Stimulated activated naive CD4-positive, alpha-beta T cell (primary cell): ENCODE results near the gene ASIC2.

ENCODE experiments used
- DNase-seq, 6 experiments: peaks; one replicate each; lab custom pipeline; 2025; lab: John Stamatoyannopoulos, UW

Gene ASIC2

DNA sequence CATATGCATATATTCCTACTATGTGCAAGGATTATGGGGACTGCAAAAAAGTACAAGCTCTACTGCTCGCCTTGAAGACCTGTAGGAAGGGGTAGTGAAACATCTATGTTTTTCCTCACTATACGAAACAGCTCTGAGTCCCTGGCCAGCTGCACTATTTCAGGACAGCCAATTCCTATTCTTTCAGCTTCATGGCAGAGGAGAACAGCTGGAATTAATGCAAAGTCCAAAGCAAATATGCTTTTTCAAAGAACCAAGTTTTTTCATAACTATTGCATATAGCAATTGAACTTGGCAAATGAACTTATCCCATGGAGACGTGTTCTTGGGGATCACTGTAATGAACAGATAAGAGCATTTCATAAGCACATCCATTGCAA, 179.1 kb downstream of the ASIC2 start:
- no peak for DNase-seq

DNA sequence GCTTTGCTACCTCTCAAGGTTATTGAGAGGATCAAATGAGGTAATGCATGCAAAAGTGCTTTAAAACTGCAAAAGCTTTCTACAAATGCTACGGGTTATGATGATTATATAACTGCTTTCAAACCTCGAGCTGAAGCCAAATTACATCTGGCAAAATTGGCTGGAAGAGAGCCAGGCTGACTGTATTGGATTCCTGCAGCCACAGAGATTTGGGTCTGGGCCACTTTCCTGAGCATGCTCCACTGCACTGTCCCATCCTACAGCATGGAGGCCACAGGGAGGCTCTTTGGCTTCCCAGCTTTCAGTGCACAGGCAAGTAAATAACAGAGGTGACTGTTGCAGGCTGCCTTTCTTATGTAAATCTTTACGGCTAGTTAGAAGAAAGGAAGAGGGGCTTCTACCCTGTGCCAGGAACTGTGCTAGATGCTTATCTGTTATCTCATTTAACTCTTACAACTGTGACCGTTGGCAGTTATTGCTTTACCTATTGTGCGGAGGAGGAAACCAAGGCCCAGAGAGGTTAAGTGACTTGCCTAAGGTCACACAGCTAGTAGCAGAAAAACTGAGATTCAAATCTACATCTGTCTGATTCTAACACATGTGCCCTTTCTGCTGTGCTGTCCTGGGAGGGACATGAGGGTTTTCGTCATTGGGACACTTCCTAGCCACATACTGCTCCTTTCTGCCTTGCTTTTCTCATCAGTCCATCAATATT, 179.7 kb downstream of the ASIC2 start:
- no peak for DNase-seq

DNA sequence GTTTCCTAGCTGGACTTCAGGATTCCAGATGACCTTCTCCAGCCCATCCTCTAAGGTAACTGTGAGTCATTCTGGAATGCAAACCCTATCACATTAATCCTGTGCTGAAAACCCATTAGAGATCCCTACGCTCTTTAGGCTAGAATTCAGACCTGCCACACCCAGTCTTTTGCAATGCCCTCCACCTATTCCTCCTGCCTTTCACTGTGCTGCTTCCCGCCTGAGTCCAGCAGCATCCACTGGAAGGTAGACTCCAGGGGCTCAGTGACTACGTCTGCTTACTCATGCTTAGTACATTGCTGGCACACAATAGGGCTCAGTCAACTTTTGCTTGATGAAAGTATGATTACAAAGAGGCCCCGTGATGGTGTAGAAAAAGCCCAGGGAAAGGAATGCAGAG, 180.3 kb downstream of the ASIC2 start:
- no peak for DNase-seq

DNA sequence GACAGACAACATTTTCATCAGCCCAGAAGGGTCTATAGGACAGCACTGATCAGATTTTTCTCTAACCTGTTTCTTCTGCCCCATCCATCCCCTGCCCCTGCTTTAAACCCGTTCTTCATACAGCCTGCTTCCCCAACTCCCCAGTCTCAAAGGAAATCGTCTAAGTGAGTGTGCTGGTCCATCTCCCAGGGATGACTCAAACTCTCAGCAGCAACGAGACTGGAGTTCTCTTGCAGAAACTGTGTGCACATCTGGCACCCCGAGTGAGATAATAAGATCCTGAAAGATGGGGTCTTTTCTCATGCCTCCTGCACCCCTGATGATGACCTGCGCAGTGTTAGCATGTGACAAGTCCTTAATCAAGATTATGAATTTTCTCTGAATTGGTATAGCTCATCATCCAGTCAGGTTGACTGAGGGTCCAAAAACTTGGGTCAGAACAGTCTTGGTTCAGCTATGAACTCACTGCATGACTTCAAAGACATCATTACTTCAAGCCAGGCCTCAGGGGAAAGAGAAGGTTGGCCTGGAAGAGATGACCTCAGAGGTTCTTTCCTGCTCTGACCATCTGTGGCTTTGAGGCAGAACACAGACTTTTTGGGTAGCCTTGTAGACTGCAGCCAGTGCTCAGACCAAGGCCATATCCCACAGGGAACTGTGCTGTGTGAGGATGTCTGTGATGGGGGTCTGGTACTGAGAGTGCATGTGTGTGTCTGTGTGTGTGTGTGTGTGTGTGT, 183.6 kb downstream of the ASIC2 start:
- DNase-seq: no peak

DNA sequence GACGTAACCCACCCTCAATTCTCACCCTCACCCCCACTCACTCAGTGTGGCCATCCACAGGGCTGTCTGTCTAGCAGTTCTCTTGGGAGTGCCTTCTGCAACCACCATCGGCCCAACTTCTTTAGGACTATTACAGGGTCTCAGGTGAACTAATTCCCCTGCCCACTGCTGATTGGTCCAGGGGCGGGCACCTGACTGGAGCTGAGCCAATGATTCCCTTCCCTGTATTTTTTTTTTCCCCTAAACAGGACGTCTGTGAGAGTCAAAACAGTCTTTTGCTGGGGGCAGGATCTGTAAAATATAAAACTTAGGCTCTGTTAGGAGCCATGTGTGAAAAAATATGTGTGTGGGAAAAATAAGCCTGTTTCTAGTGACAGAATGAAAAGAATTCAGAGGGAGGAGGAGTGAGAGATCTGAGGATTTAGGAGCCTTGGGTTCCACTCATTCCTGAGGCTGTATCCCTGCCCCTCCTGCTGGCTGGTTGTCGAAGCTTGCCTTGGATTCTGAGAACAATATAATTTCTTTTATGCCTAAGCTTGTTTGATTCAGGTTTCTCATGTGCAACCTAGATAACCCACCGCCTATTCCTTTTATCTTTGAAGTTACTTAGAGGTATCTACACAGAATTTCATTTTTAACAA, 186.4 kb downstream of the ASIC2 start:
- DNase-seq: no peak

DNA sequence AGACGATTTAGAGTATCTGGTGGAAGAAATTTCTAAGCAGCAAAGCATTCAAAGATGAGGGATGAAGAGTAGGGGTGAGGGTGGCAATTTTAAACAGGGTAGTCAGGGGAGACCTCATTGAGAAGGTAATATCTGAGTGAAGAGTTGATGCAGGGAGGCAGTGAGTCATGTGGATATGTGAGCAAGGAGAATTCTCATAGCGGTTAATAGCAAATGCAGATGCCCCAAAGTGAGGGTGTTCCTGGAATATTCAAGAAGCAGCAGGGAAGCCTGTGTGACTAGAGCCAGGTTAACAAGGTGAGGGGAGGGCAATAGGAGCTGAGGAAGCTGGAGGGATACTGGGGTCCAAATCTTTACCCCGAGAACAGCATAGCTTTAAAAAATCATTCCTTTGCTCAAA, 187.2 kb downstream of the ASIC2 start:
- no peak for DNase-seq

DNA sequence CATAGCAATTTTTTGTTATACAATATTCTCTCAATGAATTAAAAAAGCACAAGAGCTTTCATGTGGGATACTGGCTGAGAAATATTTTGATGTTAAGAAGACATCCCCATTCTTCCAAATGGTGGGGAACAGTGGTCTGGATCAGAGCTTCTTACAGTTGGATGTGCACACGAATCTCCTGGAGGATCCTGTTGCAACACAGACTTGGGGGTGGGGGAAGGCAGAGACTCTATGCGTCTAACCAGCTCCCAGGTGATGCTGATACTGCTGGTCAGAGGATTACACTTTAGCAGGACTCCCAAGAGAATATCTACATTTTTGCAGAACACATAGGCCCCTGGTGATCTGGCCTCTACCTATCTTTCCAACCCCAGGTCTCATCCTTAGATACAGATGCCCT, 193.2 kb downstream of the ASIC2 start:
- DNase-seq: no peak

DNA sequence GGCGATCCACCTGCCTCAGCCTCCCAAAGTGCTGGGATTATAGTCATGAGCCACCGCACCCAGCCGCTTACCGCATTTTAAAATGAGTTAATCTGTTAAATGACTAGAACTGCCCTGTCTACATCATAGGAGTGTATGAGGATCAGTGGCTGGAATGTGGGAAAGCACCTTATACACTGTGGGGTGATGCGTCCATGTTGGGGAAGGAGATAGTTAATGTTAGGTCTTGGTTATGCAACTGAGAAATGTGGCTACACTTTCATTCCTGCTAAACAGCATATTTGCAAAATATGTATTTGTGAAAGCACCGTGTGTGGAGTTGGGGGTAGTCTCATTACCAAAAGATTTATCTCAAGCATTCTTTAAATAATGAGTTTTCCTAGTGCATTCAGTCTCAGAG, 193.8 kb downstream of the ASIC2 start:
- DNase-seq: no peak

DNA sequence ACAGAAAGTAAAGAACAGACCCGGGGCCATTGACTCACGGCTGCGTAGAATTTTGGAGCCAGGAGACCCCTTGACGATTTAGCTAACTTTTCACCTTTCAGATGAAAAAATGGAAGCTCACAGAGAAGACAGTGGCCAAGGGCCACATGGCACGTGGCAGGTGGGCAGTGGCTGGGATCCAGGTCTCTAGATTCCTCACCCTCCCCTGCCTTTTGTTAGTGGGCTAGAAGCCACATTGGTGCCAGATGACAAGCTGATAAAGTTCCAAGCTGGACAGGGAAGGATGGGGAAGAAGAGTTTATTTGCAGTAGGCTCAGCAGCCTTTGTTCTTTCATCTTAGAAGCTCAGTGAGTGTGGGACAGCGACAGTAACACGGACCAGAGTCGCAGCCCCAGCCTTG, 195.7 kb downstream of the ASIC2 start:
- no peak for DNase-seq

DNA sequence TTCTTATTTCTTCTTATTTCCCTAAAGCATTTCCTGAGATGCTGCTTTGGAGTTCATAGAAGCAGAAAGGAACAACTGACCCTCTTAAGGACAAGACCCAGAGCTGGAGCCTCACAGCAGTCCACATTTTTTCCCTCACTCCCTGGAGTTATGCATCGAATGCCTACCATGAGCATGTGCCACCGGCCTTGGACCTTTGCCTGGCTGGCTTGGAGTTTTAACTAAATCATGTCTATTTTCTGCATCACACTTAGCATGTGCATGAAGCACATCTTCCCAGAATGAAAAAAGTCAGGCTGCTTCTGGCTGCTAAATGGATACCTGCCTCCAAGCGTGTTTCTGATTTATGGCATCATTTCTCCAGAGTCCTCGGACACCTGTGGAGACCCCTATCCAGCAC, 196.9 kb downstream of the ASIC2 start:
- no peak for DNase-seq

DNA sequence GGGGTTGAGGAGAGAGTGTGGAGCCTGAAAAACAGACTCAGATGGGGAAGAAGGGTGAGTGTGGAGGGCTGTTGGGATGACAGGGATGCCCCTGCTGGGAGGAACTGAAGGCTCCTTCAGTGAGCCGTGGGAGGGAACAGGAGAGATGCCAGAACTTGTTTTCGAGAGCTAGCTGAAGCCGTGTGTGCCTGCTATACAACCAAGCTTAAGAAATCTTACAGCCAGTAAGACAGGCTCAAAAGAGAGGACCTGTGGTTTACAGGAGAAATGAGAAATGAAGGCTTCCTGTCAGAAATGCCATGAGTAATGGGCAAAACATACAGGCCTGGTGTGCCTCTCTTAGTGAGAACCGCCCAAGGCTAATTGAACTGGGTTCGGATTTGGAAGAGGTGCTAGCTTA, 201.8 kb downstream of the ASIC2 start:
- DNase-seq: no peak

DNA sequence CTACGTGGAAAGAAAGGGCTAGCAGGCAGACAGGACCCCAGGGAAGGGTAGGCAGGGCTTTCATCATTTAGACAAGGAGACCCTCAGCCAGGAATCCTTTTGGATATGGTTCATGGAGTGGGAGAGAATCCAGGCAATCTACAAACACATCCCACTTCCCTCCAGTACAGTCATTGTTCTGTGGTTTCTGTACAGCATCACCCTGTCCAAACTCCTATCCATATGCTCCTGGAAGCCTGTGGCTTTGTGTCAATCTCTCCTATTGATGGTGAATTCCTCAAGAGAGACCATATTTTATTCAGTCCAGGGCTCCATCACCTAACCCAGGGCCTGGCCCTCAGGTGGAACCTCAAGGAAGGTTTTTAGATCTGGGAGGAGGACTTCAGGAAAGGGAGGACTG, 202.3 kb downstream of the ASIC2 start:
- DNase-seq: no peak

DNA sequence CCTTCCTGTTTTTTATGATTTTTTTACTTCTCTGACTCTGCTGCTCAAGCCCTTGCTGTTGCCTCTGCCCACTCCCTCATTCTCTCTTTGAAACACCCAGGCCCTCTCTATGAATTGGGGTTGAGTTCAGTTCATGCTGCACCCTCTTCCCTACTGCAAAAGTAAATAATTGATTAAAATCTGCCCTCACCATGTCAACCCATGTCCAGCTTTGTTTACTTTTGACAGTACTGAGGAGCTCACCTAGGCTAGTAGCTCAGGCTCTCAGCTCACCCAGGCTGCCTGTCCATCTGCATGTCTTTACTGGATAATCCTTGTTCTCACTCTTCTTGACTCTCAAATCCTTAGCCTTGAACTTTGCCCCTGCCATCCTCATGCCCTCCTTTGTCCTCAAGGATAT, 206.2 kb downstream of the ASIC2 start:
- no peak for DNase-seq

DNA sequence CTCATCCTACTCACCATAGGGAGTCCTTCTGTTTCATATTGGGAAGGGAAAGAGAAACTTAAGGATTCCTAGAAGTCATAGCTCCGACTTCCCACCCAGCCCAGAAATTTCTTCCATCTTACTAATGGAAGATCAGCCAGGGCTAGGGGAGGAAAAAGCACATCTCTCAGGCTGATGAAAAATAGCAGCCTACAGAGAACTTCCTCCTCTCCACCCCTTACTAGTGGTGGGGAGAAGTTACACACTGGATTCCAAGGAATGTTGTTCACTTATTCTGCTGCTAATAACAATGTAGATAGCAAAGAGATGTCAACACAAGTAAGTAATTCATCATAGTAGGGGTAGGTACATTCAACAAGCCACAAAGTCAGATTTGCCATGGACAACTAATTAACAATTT, 207.1 kb downstream of the ASIC2 start:
- DNase-seq: no peak

DNA sequence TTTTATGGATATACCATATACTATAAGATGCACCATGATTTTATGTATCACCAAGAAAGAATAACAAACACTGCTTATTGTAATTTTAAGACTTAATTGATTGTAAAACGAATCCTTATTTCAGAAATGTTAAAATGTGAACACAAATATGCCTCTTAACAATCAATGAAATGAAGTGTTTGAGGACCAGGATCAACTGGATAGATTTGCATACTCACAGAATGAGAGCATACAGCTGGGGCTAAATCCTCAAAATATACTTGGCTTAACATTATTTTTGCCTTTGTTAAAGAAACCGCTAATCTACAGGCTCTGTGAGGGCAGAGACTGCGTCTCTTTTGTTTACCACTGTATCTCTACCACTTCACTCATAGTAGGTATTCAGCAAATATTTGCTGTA, 207.8 kb downstream of the ASIC2 start:
- DNase-seq: no peak

DNA sequence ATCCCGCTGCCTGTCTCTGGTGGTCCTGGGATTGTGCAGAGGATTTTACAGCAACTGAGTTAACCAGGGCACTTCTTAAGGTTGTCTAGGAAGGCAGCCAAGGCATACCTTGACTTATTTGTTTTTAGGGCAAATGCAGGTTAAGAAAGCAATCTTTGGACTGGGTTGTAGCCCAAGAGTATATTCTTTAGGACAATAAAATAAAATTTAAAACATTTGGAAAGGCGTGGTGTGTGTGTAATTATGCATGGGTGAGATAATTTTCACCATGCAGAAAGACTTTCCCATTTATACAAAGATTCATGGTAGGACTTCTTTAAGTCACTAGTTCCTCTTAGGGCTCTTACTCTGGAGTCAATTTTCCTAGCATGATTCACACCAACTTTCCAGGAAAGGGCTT, 208.3 kb downstream of the ASIC2 start:
- DNase-seq: no peak

DNA sequence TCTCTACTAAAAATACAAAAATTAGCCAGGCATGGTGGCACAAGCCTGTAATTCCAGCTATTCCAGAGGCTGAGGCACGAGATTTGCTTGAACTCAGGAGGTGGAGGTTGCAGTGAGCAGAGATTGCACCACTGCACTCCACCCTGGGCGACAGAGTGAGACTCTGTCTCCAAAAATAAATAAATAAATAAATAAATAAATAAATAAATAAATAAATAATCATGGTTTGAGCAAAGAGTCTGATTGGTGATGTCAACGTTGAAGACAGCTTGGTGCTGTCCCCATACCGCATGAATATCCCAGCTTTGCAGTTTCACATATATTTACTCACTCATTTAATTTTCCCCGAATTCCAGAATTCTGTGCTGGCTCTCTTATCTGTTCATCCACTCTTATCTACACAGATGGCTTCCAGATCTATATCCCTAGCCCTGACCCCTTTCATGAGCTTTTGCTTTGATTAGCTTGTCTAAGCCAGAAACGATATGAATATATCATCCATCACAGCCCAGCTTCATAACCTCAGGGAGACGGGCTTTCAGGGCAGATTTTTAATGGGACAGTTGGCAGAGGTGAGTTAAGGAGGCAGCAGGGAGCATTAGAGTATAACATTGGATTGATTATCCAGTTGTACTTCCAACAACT, 210.4 kb downstream of the ASIC2 start:
- no peak for DNase-seq

DNA sequence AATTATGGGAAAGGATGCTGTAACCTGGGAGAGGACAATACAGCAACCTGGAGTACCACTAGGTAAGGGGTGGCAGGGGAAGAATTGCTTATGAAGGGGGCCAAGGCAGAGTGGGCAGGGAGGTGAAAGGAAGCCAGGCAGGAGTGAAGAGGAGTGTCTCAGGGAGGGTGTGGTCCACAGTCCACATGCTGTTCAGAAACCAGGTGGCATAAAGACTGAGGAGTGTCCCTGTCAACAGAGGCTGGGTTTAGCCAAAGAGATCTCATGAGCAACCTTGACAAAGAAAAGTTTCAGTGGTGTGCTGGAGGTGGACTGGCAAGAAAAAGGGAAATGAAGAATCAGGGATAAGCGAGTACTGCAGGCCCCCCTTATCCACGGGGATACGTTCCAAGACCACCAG, 213.0 kb downstream of the ASIC2 start:
- DNase-seq: no peak

DNA sequence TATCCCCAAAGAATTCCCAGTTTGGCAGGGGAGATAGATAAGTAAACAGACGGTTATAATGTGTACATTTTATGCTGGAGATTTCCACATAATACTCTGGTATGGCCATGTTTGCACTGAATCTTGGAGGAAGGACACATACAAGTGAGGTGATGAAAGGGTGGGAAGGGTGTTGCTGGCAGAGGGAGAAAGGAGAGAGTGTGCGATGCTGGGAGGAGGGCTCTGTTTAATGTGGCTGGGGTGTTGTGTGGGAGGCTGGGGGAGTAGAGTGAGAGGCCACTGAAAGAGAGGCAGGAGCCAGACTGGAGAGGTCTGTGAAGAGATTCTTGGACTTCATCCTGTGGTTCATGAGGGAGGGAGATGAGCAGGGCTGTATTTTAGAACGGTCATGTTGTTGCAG, 213.9 kb downstream of the ASIC2 start:
- DNase-seq: no peak

DNA sequence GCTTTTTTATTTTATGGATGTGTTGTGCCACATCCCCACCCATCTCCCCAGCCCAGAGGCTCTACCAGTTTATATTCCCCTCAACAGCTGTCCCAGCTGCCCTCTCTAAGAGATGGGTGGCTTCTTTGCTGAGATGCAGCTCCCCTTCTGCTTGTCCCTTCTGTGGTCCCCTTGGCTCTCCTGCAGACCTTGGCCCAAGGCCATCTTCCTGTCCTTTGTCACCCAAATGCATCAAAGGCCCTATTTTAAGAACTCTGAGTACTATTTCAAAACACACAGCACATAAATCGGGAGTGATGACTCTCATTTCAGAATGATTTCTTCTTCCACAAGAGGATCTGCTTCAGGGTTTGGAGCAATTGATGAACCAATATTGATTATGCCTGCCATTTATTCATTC, 216.1 kb downstream of the ASIC2 start:
- DNase-seq: no peak

DNA sequence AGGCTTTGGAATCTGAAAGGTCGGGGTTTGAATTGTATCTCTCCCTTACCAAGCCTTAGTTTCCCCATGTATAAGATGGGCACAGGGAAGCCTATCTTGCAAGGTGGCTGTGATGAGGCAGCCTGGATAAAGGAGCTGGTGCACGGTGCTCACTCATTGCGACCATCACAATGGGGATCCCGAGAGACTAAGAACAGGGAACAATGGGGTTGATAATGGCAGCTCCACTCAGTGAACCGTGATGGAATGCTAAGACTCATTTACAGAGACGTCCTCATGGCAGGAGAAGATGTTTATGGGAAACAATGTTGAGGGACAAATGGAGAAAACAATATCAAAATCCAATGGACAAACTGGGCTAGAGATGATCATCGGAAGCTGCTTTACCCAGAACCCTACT, 219.7 kb downstream of the ASIC2 start:
- no peak for DNase-seq

DNA sequence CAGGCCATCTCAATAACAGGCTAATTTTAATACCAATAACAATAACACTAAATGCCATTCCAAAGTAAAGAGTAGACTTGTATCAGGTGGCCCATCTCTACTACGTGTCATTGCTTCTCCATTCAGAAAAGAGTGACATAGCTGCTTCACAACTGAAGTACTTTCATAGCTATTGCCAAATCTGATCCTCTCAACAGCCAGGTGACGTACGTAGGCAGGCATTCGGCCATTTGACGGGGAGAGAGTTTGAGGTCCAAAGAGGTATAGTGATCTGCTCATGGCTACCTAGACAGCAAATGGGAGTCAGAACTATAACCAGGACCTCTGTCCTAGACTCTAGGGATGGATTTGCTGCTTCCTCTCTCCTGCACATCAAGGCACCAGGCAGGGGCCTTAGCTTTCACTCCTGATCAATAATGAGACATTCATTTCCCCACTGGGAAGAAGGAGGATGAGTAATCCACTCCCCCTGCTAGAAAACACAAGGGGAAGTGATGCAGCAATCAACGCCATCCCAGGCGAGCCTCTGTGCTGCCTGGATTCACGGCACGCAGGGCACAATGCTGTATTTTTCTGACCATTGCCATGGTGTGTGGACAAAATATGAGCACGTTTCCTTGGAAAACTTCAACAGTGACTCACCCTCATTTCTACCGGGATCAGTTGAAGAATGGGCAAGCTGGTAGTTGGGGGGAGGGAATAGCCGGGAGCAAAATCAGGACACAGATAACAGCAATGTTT, 220.5 kb downstream of the ASIC2 start:
- no peak for DNase-seq
